HUES48 (cell line): Measurements from ENCODE around the gene IWS1.
"Not testable (repeated sequence)": the region's sequence is repeated elsewhere in the genome, so short reads cannot be mapped to it uniquely, and the experiment has no call there.

Experiments used
- H3K27ac ChIP-seq: one replicate; pipeline ENCODE4 v1.7.0; 2013; ENCODE audit warnings: low read depth, low read length, inconsistent platforms
- H3K27me3 ChIP-seq: 2 replicates; pipeline ENCODE4 v1.6.1; 2013; ENCODE audit warnings: mild to moderate bottlenecking, low read length; ENCODE audit not compliant: control insufficient read depth, insufficient read depth
- H3K36me3 ChIP-seq: 2 replicates; pipeline ENCODE4 v1.6.1; 2013; ENCODE audit warnings: low read length; ENCODE audit not compliant: control insufficient read depth, insufficient read depth
- H3K4me1 ChIP-seq: 2 replicates; pipeline ENCODE4 v1.6.1; 2013; ENCODE audit warnings: mild to moderate bottlenecking, low read length; ENCODE audit not compliant: control insufficient read depth, insufficient read depth
- H3K4me3 ChIP-seq: 2 replicates; pipeline ENCODE4 v1.5.1; 2013; ENCODE audit warnings: mild to moderate bottlenecking, low read depth, low read length
- H3K9ac ChIP-seq: 2 replicates; pipeline ENCODE4 v1.6.1; 2013; ENCODE audit warnings: mild to moderate bottlenecking, low read depth, low read length, moderate library complexity
- H3K9me3 ChIP-seq: 2 replicates; pipeline ENCODE4 v1.6.1; 2013; ENCODE audit warnings: low read length; ENCODE audit not compliant: control insufficient read depth, insufficient read depth

The IWS1 gene

DNA sequence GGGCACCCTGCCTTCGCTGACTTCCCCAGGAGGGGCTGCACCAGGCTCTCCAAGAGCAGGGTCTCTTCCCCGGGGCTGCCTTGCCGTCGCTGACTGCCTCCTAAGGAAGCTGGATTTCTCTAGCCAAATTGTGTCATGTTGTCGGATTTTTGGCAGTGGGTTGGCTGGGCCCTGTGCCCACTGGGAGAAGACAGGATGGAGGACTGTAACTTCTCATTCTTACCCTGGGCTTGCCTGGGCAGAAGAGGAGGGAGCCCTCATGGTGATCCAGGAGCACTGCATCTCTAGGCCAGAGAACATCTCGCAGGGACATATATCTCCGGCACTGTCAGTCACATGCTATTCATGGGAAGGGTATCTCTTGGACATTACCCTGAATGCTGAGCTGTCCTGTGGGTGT lies 15.5 kb upstream of the IWS1 start:
- Histone ChIP-seq H3K9me3 (no peaks in the 10 kb centered on the region), H3K27ac (peak overlapping the region; percentile 28), H3K36me3 (no peaks in the 10 kb centered on the region), H3K9ac (no peak overlapping the region), H3K27me3 (no peaks in the 10 kb centered on the region), H3K4me1 (no peaks in the 10 kb centered on the region), H3K4me3 (no peak overlapping the region)

DNA sequence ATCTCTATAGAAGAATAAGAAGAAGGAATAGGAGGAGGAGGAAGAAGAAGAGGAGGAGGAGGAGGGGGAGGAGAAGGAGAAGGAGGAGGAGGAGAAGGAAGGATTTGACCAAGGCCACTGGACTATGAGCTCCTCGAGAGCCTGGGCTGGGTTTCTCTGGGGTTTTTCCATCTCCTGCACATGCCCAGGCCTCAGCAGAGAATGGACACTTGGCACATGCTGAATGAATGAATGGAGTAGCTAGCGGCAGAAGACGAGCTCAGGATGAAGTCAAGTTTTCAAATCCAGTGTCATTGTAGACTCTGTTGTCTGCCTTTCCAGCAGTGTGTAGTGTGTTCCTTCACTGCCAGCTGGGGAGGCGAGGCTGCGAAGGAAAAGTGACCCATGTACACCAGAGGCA lies 11.4 kb upstream of the IWS1 start:
- Histone ChIP-seq H3K4me3 (no peak overlapping the region), H3K9me3 (no peaks in the 10 kb centered on the region), H3K4me1 (no peaks in the 10 kb centered on the region), H3K27me3 (no peaks in the 10 kb centered on the region), H3K36me3 (no peaks in the 10 kb centered on the region), H3K9ac (no peak overlapping the region), H3K27ac (no peak overlapping the region)

DNA sequence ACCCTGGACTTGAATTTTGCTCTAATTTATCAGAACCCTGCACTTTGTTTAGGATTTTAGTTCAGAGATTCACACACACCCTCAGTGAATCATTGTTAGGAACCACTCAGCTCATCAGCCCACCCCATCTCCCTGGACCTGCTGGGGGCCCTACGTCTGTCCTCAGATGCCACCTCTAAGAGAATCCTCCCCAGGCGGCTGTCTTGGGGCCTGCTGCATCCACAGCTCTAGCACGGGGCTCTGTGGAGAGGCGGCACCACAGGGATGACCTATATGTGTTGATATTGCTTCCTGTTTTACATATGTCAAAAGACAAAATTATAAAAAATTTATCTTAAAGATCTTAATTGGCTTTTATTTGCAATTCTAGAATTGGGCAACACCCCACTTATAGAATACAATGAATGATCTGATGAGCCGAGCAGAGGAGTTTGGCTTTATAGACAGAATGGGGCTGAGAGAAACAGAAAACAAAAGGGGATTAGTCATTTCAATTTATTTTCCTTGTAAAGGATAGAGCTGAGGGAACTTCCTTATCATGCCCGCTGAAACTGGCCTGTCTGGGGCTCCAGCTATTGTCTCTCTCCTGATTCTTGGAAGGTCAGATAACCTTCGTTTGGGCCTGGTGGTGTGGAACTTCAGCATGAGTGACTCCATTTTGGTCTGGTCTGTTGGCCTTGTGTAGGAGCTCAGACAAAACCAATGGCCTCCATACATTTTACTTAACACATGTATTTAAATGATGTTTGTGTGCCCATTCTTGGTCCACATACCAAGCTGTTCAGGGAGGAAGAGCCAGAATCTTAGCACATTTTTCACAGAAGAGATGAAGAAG lies 10.6 kb upstream of the IWS1 start:
- H3K4me3 ChIP-seq = no peak overlapping the region
- H3K27me3 ChIP-seq = no peaks in the 10 kb centered on the region
- no peak overlapping the region for H3K9ac ChIP-seq
- no peaks in the 10 kb centered on the region for H3K36me3 ChIP-seq
- H3K27ac ChIP-seq = no peak overlapping the region
- H3K4me1 ChIP-seq = no peaks in the 10 kb centered on the region
- no peaks in the 10 kb centered on the region for H3K9me3 ChIP-seq

DNA sequence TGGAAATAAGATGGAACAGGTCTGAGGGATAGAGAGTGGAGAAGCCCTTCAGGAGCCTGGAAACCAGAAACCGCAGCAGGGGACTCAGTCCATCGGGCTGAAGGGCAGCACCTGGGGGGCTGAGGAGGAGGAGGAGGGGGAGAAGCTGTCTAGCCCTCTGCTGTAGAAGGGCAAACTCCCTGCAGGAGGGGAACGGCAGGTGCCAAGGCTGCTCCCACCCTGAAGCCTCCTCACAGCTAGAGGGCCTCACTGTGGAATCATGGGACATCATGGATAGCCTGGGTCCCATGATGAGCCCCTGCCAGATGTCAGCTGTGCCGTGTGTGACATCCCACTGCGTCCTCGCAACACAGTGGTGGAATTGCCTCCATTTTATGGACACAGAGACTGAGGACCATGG lies 9.6 kb upstream of the IWS1 start:
- no peaks in the 10 kb centered on the region for H3K9me3 ChIP-seq
- H3K27me3 ChIP-seq = no peaks in the 10 kb centered on the region

DNA sequence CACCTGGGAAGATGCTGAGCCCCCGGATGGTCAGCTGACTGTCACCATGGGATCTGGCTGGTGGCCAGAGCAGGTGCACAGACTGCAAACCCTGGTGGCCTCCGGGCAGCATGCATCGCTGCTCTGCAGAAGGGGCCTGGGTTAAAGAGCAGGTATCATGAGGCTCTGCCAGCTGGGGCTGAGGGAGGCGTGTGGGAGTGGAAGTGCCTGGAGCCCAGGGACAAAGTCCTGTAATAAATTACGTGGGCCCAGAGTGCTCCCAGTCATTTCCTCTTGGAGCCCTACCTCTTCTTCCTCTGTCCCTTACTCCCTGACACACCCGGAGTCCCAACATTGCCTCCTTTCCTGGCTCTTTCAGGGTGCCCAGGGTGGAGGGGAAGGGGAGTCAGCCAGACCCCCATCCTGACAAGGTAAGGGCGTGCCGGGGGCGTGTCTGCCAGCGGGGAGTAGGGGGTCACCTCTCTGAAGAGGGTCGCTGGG lies 9.2 kb upstream of the IWS1 start, which contains the start of gene MYO7B:
MYO7B (plus strand) TSS at position 262 of the 480 bp plus-strand sequence. CDS start 24,040 bp downstream, outside the sequence.
- H3K36me3 ChIP-seq = no peaks in the 10 kb centered on the region
- H3K9me3 ChIP-seq = no peaks in the 10 kb centered on the region
- no peak within 1 kb of the TSS for H3K27ac ChIP-seq
- H3K4me1 ChIP-seq = no peaks in the 10 kb centered on the region
- no peak within 1 kb of the TSS for H3K4me3 ChIP-seq
- no peak within 1 kb of the TSS for H3K9ac ChIP-seq
- no peaks in the 10 kb centered on the region for H3K27me3 ChIP-seq

More for the DNA sequence above, 9.6 kb upstream of the IWS1 start:
- Histone ChIP-seq H3K4me1 (no peaks in the 10 kb centered on the region), H3K36me3 (no peaks in the 10 kb centered on the region), H3K4me3 (no peak overlapping the region), H3K27ac (no peak overlapping the region), H3K9ac (no peak overlapping the region)

DNA sequence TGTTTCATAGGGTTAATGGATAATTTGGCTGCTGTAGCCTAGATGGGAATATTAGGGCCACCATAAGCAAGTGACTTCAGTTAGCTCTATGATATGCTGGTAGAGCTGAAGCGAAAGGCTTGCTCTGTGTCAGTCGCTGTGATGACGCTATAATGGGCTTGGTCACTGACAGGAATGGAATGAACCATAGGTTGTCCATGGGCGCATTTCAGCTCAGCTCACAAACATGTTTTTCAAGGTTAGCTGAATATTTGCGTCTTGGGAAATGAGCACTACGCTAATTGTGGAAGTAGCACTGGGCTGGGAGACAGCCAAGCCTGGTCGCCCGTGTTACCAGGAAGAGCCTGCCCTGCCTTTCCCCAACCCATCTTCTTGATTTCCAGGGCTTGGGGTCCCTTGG lies 6.0 kb upstream of the IWS1 start:
- H3K9me3 ChIP-seq = no peaks in the 10 kb centered on the region
- H3K27ac ChIP-seq = no peak overlapping the region
- H3K27me3 ChIP-seq = no peaks in the 10 kb centered on the region
- no peaks in the 10 kb centered on the region for H3K36me3 ChIP-seq
- H3K9ac ChIP-seq = no peak overlapping the region
- no peak overlapping the region for H3K4me3 ChIP-seq
- peaks cover 12% of the 10 kb centered on the region for H3K4me1 ChIP-seq

DNA sequence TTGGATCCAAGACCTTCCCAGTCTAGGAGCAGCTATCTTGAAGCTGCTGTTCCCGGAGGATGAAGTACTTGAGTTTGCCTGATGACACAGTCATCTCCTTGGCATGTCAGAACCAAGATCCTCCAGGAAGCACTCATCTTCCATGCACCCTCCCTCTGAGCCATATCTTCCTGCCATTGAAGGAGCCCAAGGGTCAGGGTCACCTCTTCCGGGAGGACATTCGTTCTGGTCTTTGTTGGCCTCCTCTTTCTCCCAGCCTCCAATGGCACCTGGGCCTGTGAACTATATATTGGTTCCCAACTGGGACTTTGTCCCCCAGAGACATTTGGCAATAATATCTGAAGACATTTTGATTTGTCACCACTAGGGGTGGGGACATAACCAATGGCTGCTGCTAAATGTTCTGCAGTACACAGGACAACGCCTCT lies 4.9 kb upstream of the IWS1 start:
- H3K9me3 ChIP-seq = no peaks in the 10 kb centered on the region
- H3K27me3 ChIP-seq = no peaks in the 10 kb centered on the region
- H3K4me1 ChIP-seq = peaks cover 16% of the 10 kb centered on the region
- no peak overlapping the region for H3K27ac ChIP-seq
- H3K4me3 ChIP-seq = no peak overlapping the region
- no peak overlapping the region for H3K9ac ChIP-seq
- no peaks in the 10 kb centered on the region for H3K36me3 ChIP-seq

DNA sequence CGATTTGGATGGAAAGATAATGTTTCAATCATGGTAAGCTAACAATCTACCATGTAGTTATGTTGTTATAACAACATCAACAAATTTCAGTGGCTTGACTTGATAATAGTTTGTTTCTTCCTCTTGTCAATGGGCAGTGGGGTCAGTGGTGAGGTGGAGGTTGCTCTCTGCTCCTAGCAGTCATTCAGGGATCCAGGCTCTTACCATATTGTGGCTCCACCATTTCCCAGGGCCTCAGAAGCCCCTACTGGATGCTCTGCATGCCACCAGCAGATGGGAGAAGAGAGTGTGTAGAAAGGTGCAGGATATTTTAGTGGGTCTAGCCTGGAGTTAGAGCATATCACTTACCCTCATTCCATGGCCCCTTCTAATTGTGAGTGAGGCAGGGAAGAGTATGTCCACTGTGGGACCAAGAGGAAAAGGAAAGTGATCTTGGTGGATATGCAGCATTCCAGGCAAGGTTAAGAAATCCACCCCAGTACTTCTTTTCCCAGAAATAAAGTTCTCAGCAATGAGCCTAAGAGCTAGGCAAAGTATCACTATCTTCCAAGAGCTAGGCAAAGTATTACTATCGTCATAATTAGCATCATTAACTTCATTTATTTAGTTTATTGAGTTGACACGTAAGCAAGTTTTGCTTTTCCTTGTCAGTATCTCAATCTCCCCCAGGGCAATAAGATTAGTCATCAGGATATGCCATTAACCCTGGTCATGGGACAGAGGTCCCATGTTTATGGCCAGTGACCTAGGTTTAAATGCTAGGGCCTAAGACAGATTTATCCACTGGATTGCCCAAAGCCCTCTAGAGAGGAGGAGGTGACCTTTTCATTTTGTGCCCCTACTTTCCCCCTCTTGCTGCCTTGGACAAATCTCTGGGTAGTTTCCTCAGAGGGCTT lies 4.2 kb upstream of the IWS1 start:
- H3K4me1 ChIP-seq = peaks cover 16% of the 10 kb centered on the region

DNA sequence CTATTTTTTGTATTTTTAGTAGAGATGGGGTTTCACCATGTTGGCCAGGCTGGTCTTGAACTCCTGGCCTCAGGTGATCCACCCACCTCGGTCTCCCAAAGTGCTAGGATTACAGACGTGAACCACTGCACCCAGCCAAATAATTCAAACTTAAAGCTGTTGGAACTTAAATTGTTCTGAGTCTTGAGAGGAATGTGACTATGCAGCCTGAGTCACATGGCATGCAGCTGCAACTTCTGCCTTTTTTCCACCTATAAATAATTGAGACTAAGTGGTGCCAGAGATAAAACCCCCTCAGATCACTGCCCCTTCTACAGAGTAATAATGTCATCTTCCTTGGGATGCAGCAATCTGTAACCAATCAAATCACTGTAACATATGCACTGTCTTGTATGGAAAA lies 3.1 kb upstream of the IWS1 start:
- not testable (repeated sequence) for H3K9ac ChIP-seq, H3K9me3 ChIP-seq, H3K36me3 ChIP-seq, H3K4me3 ChIP-seq, H3K27ac ChIP-seq, H3K27me3 ChIP-seq
- peaks cover 16% of the 10 kb centered on the region for H3K4me1 ChIP-seq

More for the DNA sequence above, 4.2 kb upstream of the IWS1 start:
- Histone ChIP-seq H3K9ac (no peak overlapping the region), H3K9me3 (no peaks in the 10 kb centered on the region), H3K27me3 (no peaks in the 10 kb centered on the region), H3K4me3 (no peak overlapping the region), H3K36me3 (no peaks in the 10 kb centered on the region), H3K27ac (no peak overlapping the region)

DNA sequence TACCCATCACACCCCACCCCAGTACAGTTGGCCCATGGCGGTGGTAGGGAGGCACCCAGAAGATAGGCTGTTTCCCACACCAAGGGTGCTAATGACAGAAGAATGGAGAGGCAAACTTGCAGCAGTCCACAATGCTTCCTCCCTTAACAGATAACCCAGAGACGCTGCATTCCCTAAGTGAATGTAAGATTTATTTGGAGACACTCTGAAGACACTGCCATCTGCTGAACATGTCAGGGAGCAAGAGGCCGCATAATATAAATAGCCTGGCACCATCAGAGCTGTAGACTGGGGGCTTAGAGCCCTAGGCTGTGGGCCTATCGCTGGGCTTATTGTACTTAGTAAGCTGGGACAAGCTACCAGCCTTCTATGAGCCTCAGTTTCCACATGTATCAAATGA lies 2.2 kb upstream of the IWS1 start:
- Histone ChIP-seq H3K4me1 (peaks cover 16% of the 10 kb centered on the region), H3K4me3 (no peak overlapping the region), H3K9me3 (no peaks in the 10 kb centered on the region), H3K36me3 (peaks cover 7% of the 10 kb centered on the region), H3K27ac (peak overlapping the region; percentile 99), H3K9ac (no peak overlapping the region), H3K27me3 (no peaks in the 10 kb centered on the region)
